Parathyroid adenoma (tissue), 2 donors: ENCODE results near the gene CFAP221.

Experiments
- H2AFZ ChIP-seq: fragments of 300-600 bp; sonication (generic); one replicate; pipeline ENCODE4 v1.7.0; 2017; ENCODE audit warnings: antibody characterized with exemption, mild to moderate bottlenecking
- H3K27ac ChIP-seq: fragments of 300-600 bp; sonication (generic); one replicate; pipeline ENCODE4 v1.7.0; 2017
- H3K27me3 ChIP-seq: fragments of 300-600 bp; sonication (generic); one replicate; pipeline ENCODE4 v1.7.0; 2017; ENCODE audit warnings: low read length; ENCODE audit not compliant: control insufficient read depth, insufficient read depth
- H3K36me3 ChIP-seq: fragments of 300-600 bp; sonication (generic); one replicate; pipeline ENCODE4 v1.7.0; 2017; ENCODE audit warnings: low read length; ENCODE audit not compliant: control insufficient read depth, insufficient read depth
- H3K4me1 ChIP-seq: fragments of 300-600 bp; sonication (generic); one replicate; pipeline ENCODE4 v1.7.0; 2017; ENCODE audit warnings: control low read depth
- H3K4me2 ChIP-seq: fragments of 300-600 bp; sonication (generic); one replicate; pipeline ENCODE4 v1.7.0; 2017; ENCODE audit warnings: low read length
- H3K4me3 ChIP-seq: fragments of 300-600 bp; sonication (generic); one replicate; pipeline ENCODE4 v1.7.0; 2017; ENCODE audit warnings: low read depth, low read length
- H3K79me2 ChIP-seq: fragments of 300-600 bp; sonication (generic); one replicate; pipeline ENCODE4 v1.7.0; 2017; ENCODE audit warnings: control low read depth
- H3K9ac ChIP-seq: fragments of 300-600 bp; sonication (generic); one replicate; pipeline ENCODE4 v1.7.0; 2017; ENCODE audit warnings: mild to moderate bottlenecking
- H3K9me3 ChIP-seq: fragments of 300-600 bp; sonication (generic); one replicate; pipeline ENCODE4 v1.7.0; 2017; ENCODE audit warnings: low read length; ENCODE audit not compliant: control insufficient read depth
- CTCF ChIP-seq: fragments of 300-600 bp; sonication (generic); IDR thresholded peaks from one replicate; pipeline ENCODE4 v1.7.0; 2017; ENCODE audit warnings: antibody characterized with exemption, mild to moderate bottlenecking
- donor health status: primary hyperparathyroidism.

The CFAP221 gene

DNA sequence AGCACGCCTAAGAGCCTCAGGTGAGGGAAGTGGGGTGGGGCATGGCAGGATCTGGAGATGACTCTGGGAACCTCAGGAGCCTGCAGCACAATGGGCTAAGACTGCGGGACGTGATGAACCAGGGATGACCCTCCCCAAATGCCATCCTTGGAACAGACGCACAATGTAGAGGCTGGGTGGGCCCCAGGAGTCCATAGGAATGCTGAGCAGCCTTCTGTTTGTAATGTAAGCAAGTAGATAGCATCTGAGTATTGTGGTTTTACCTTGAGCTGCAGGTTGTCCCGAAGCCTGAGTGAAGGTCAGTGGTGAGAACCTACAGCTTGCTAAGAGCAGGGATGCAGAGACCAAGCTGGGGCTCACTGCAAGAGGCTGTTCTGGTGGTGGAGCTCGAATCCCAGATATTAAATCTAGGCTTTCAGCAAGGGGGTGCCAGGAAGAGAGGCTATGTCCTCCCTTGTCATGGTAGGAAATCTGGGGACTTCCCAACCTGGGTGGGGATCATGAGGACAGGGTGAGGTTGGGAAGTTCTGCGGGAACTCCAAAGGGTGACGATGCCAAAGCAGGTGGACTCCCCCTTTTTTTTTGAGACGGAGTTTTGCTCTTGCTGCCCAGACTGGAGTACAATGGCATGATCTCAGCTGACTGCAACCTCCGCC, 25.7 kb upstream of the CFAP221 start:
- Histone ChIP-seq H3K4me3 (no peak overlapping the region), H3K79me2 (no peaks in the 10 kb centered on the region), H3K4me1 (no peaks in the 10 kb centered on the region), H3K27ac (no peak overlapping the region), H3K9ac (no peak overlapping the region), H3K4me2 (no peak overlapping the region), H3K9me3 (no peaks in the 10 kb centered on the region), H3K27me3 (no peaks in the 10 kb centered on the region), H2AFZ (no peak overlapping the region), H3K36me3 (no peaks in the 10 kb centered on the region)
- TF ChIP-seq CTCF: no peak

GRCh38 chr2:119519057-119519408, 25.2 kb upstream of the CFAP221 start:
- Histone ChIP-seq H3K27ac (no peak overlapping the region), H3K4me3 (no peak overlapping the region), H3K4me2 (no peak overlapping the region), H3K79me2 (no peaks in the 10 kb centered on the region), H3K9me3 (no peaks in the 10 kb centered on the region), H3K27me3 (peaks cover 1% of the 10 kb centered on the region), H3K9ac (no peak overlapping the region), H3K36me3 (no peaks in the 10 kb centered on the region), H3K4me1 (no peaks in the 10 kb centered on the region), H2AFZ (no peak overlapping the region)
- no peak for TF ChIP-seq CTCF

DNA sequence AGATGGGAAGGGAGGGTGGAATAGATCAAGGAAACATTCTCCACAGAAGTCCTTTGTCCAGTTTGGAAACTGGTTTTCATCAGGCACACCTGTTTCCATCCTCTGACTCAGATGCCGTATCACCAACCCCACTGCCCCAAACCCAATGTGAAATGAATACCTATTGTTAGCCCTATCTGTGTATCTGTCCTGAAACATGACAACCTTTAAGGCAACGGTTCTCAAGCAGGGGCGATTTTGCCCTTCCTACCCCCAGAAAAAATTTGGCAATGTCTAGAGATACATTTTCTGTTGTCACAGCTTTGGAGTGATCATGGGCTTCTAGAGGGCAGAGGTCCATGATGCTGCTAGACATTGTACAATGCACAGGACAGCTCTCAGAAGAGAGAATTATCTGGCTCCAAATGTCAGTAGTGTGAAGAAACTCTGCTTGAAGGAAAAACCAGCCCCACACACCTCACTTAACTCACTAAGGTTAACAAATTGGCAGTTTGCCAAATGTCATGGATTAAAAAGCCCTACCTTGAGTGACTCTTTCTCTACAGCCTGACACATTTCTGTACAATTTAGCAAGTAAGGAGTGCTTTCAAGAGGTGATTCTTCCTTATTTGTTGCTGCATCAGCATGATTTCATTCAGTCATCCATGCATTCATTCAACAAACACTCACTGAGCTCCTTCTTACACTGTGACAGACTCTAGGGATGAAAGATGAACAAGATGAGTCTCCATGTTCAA, 23.4 kb upstream of the CFAP221 start:
- H3K4me2 ChIP-seq: no peak overlapping the region
- no peaks in the 10 kb centered on the region for H3K9me3 ChIP-seq
- no peak overlapping the region for H3K9ac ChIP-seq
- TF ChIP-seq CTCF: no peak
- H3K79me2 ChIP-seq: no peaks in the 10 kb centered on the region
- no peak overlapping the region for H3K27ac ChIP-seq
- no peak overlapping the region for H3K4me3 ChIP-seq
- H3K36me3 ChIP-seq: no peaks in the 10 kb centered on the region
- H3K27me3 ChIP-seq: peaks cover 6% of the 10 kb centered on the region
- no peak overlapping the region for H2AFZ ChIP-seq
- H3K4me1 ChIP-seq: no peaks in the 10 kb centered on the region

GRCh38 chr2:119521433-119522050, 22.7 kb upstream of the CFAP221 start:
- H3K9me3 ChIP-seq: no peaks in the 10 kb centered on the region
- no peak overlapping the region for H3K27ac ChIP-seq
- no peak overlapping the region for H2AFZ ChIP-seq
- H3K79me2 ChIP-seq: no peaks in the 10 kb centered on the region
- H3K27me3 ChIP-seq: peaks cover 6% of the 10 kb centered on the region
- H3K4me2 ChIP-seq: no peak overlapping the region
- no peak for TF ChIP-seq CTCF
- H3K4me1 ChIP-seq: no peaks in the 10 kb centered on the region
- no peaks in the 10 kb centered on the region for H3K36me3 ChIP-seq
- no peak overlapping the region for H3K9ac ChIP-seq
- H3K4me3 ChIP-seq: no peak overlapping the region
